GM18526 (cell line): Measurements from ENCODE around the gene RUNDC3A.

ENCODE experiments used
- POLR2A ChIP-seq: IDR thresholded peaks from 3 replicates; pipeline ENCODE4 v1.6.1; 2011; ENCODE audit not compliant: insufficient read length; ENCODE audit errors: extremely low read depth

The RUNDC3A gene

DNA sequence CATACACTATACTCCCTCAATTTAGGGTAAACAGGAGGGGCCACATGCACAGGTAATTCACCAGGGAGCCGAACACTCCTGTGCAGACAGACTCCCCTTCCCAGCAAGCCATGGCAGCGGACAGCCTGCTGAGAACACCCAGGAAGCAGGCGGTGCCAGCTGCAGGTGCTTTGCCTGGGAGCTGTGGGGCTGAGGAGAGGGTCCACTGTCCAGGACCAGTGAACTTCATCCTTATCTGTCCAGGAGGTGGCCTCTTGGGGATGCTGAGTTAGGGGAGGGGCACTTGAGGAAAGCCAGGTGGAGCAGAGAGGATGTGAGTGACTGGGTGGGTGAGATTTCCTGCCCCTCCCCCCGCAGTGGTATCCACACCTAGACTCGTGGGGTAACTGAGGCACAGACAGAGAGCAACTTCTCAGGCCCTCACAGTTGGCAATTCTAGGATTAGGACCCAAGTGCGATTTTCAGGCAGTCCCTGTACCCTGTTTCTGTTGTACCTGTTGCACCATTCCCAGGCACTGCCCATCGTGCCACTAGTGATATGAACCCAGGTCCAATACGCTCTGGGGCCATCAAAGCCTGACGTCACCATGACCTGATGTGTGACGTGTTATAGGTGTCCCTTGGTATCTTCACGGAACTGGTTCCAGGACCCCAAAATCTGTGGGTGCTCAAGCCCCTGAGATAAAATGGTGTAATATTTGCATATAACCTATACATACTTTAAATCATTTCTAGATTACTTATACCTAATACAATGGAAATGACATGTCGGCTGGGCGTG, 37.9 kb downstream of the RUNDC3A start:
- TF ChIP-seq POLR2A: no peak

DNA sequence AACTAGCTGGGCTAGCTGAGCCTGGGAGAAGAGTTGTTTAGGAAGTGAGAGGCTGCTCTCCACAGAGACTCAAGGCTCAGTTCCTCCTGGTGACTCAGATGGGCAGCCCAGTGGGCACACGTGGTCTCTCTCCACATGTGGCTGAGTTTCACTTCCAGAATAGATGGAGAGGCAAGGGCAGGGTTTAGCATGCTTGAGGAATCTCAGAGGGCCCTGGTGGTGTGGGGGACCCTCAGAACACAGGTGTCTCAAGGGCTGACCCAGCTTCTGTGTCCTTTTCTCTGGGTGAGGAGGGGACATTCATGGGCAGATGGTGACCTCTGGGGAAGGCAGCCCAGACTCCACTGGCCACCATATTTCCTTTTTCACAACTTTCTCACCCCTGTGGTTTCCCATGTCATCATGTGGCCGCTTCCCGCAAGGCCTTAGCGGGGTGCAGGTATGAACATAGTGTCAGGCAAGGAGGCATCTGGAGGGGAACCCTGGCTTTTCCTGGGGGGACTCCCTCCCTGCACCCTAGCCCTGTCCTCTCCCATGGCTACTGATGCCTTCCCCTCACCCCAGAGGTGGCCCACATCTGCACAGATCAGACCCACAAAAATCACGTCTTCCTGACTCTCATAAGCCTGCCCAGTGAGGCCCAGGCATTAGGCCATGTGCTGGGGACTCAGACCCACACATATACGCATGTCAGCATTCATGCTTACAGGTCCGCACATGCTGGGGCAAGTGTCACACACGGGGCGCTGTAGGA, 40.0 kb downstream of the RUNDC3A start:
- TF ChIP-seq POLR2A: peak; percentile 21

- no peak for TF ChIP-seq POLR2A
Observed at GRCh38 chr17:44348988-44349364, 40.6 kb downstream of the RUNDC3A start.

GRCh38 chr17:44349553-44350070, 41.2 kb downstream of the RUNDC3A start:
- no peak for TF ChIP-seq POLR2A

DNA sequence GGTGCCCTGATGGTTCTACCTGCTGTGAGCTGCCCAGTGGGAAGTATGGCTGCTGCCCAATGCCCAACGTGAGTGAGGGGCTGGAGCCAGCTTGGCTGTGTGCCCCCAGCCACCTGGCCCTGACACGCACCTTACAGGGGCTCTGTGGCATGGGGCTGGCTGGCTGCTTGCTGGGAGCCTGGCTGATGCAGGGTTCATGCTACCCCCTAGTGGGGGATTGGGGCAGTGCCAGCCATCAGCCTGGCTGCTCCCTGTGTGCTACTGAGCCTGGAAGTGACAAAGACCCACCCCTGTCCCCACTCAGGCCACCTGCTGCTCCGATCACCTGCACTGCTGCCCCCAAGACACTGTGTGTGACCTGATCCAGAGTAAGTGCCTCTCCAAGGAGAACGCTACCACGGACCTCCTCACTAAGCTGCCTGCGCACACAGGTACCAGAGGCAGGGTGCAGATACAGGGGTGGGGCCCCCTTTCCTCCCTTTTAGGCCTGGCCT, 42.4 kb downstream of the RUNDC3A start:
- no peak for TF ChIP-seq POLR2A

DNA sequence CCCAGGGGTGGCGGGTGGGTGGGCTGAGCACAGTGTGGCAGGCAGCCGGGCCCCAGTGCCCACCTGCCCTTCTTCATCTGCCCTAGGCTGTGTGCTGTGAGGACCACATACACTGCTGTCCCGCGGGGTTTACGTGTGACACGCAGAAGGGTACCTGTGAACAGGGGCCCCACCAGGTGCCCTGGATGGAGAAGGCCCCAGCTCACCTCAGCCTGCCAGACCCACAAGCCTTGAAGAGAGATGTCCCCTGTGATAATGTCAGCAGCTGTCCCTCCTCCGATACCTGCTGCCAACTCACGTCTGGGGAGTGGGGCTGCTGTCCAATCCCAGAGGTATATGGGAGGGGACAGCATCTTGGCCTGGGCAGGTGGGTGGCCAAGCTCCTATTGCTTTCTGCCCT, 43.1 kb downstream of the RUNDC3A start:
- no peak for TF ChIP-seq POLR2A

- no peak for TF ChIP-seq POLR2A
Observed at GRCh38 chr17:44351961-44352827, 43.8 kb downstream of the RUNDC3A start.

DNA sequence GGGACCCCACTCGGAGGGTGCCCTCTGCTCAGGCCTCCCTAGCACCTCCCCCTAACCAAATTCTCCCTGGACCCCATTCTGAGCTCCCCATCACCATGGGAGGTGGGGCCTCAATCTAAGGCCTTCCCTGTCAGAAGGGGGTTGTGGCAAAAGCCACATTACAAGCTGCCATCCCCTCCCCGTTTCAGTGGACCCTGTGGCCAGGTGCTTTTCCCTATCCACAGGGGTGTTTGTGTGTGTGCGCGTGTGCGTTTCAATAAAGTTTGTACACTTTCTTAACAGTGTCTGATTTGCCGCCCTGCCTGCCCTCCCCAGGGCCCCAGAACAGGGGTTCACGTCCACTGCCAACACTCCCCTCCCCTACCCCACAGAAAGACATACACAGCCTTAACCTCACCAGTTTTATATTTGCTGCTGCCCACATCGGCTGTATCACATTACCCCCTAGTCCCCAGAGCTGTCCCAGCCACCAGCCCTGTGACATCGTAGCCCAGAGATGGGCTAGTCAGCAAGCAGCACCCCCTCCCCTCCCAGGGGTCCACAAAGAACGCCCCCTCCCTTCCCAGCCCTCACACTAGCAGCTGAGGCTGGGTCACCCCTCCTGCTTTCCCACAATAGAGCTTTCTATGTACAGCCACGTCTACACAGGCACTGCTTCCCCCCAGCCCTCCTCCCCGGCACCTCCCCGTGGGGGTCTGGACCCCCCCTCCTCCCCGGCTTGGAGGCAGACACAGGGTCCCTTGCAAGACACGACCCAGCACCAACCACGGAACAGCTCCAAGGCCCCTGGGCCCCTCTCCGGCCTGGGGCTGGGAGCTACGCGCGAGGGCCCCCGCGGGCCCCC, 44.6 kb downstream of the RUNDC3A start:
- TF ChIP-seq POLR2A: no peak

GRCh38 chr17:44353672-44354331, 45.4 kb downstream of the RUNDC3A start:
- no peak for TF ChIP-seq POLR2A

GRCh38 chr17:44354582-44355561, 46.5 kb downstream of the RUNDC3A start:
- no peak for TF ChIP-seq POLR2A

DNA sequence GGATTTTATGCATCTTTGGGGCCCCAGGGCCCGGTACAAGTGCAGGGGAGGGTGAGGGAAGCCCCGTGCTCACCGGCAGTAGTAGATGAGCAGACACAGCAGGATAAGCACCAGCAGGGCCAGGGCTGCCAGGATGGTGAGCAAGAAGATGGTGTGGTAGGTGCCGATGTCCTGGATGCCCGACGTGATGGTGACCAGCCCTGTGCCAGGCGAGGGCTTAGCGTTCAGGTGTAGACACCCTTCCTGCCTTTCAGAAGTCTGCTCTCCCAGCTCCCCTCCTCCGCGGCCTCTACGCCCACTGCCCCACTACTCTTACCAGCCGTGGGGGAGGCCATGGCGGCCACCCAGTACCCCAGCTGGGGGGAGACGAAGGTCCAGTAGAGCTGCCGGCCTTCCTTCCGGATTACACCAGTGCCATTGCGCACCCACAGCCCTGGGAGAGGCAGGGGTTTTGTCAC, 47.3 kb downstream of the RUNDC3A start:
- TF ChIP-seq POLR2A: no peak

DNA sequence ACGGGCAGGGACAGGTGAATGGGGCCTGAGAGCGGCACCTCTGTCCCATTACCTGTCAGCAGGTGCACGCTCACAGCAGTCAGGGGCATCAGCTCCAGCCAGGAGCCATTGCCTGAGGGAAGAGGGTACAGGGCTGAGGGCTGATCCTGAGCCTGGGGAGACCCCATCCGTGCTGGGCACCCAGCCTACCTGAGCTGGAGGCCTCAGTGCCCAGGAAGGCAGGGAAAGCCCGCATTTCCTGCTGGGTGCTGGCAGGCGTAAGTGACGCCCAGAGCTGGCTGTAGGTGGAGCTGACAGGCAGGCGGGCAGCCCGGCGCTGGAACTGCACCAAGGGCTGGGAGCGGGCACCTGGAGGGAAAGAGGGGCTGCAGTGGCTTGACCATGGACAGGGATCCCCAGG, 47.8 kb downstream of the RUNDC3A start:
- TF ChIP-seq POLR2A: no peak

GRCh38 chr17:44358066-44358465, 49.7 kb downstream of the RUNDC3A start:
- no peak for TF ChIP-seq POLR2A

DNA sequence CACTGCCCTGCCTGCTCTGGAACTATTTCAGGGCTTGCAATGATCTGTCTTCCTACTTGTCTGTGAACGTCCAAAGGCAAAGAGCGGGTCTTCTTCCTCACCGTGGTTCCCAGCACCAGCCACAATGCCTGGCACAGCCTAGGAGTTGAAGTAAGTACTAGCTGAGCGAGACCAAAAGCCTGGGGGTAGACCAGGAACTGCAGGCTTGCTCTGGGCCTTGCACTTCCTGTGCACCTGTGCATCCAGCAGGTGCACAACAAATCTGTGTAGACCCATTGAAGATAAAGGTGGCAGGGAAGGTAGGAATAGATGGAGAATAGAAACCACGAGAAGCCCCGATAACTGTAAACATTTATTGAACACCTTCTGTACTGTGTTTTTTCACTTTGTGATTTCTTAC, 50.6 kb downstream of the RUNDC3A start:
- no peak for TF ChIP-seq POLR2A
